ENCODE data around the gene CCDC149. TPM values are rescaled to one million over a fixed set of nuclear protein-coding genes. Genes with fewer than 3 reads are reported as not detected.
A peak's percentile ranks its signal among the peaks of the same experiment; 100 is the strongest.

Gene CCDC149
- total RNA-seq, 4 donors from 2014 or later, result 21.9 to 38.7 (median 34.0) TPM

DNA sequence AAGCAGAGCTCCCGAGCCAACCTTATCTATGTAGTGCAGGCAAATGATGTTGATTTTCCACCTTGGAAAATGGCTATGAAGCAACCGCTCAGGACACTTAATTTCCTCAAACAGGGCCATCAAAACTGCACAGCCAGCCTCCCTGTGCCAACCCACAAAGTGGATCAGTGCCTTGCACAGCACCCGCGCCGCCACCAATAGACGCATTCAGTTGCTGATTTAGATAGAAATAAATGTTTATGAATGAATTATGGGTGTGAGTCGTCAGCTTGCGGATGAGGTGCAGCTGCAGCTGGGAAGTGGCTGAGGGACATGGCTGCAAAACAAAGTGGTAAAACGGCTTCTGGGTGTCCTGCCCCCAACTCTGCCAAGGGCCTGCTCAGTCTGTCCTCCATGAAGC is 70.5 kb downstream of the CCDC149 start:
- 66% methylated on average over 4 of the region's 9 CpGs; no CpG with 5 or more reads in 1 of the 2 donors for WGBS, 2 donors (ENCODE audit: low coverage in 1 of 2)
- Histone ChIP-seq H3K27me3 (no peaks in the 10 kb centered on the region), H3K4me1 (peaks cover 0 to 44% (median 0%) of the 10 kb centered on the region in 3 donors), H3K27ac (peak overlapping the region in 3 of 4 donors; percentile 15 to 53 (median 42)), H3K36me3 (peaks cover 0 to 22% of the 10 kb centered on the region in 2 donors), H3K4me3 (no peak overlapping the region), H3K9me3 (no peaks in the 10 kb centered on the region)
- no peak for ATAC-seq
- TF ChIP-seq POLR2AphosphoS5 (IDR thresholded peaks at IDR 0.05) (no peak), POLR2A (IDR thresholded peaks at IDR 0.05) (no peak), EP300 (IDR thresholded peaks at IDR 0.05) (no peak), CTCF (IDR thresholded peaks at IDR 0.05) (no peak)

DNA sequence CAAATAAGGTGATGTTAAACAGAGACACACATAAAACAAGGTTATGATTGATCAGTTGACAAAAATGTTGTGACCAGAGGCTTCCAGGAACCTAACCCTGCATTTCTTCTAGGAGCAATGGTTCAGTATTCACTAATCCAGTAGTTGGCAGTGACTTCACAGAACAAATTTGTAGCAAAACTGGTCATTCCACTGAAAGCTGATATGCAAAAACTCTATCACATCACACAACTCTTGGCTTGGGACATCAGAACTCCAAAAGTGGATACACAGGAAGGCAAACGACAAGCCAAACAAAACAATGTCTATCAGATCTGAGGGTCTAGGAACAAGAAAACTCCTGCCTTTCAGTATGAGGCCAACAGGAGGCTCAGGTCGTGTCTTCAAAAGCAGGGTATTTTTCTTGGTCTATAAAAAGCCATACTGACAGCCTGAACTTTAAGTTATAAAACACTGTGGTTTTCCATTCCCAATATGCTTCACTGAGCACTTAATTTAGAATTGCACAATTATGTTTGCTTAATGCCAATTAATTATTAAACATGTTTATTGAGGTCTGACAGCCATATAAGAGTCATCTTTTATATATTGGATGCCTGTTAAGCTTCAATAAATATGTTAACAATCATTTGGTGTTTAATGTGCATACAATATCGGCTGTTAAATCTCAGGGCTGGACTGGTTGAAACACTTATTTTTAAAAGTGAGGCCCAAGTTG is 71.9 kb downstream of the CCDC149 start:
- WGBS, 2 donors (ENCODE audit: low coverage in 1 of 2), result 29 to 56% methylated on average over 3 of the region's 3 CpGs
- Histone ChIP-seq H3K4me1 (peaks cover 0 to 55% (median under 1%) of the 10 kb centered on the region in 3 donors), H3K27me3 (no peaks in the 10 kb centered on the region), H3K4me3 (no peak overlapping the region), H3K27ac (peak overlapping the region in 3 of 4 donors; percentile 3 to 53 (median 42)), H3K36me3 (peaks cover 0 to 21% of the 10 kb centered on the region in 2 donors), H3K9me3 (no peaks in the 10 kb centered on the region)
- TF ChIP-seq EP300 (IDR thresholded peaks at IDR 0.05), result no peak
- TF ChIP-seq POLR2AphosphoS5 (IDR thresholded peaks at IDR 0.05), result no peak
- no peak for TF ChIP-seq POLR2A (IDR thresholded peaks at IDR 0.05)
- TF ChIP-seq CTCF (IDR thresholded peaks at IDR 0.05), result peak in 1 of 4 experiments; percentile 13
- ATAC-seq, result no peak

GRCh38 chr4:24840362-24840761 is 72.5 kb downstream of the CCDC149 start:
- WGBS, 2 donors (ENCODE audit: low coverage in 1 of 2), result 57 to 88% methylated on average over 5 of the region's 5 CpGs
- Histone ChIP-seq H3K4me1 (peaks cover 0 to 62% (median 4%) of the 10 kb centered on the region in 3 donors), H3K27ac (peak overlapping the region in 1 of 4 donors; percentile 53), H3K4me3 (no peak overlapping the region), H3K9me3 (no peaks in the 10 kb centered on the region), H3K36me3 (peaks cover 0 to 21% of the 10 kb centered on the region in 2 donors), H3K27me3 (no peaks in the 10 kb centered on the region)
- ATAC-seq, result no peak
- TF ChIP-seq CTCF (IDR thresholded peaks at IDR 0.05), result no peak
- no peak for TF ChIP-seq POLR2AphosphoS5 (IDR thresholded peaks at IDR 0.05)
- TF ChIP-seq EP300 (IDR thresholded peaks at IDR 0.05), result no peak
- TF ChIP-seq POLR2A (IDR thresholded peaks at IDR 0.05), result no peak

- no peaks in the 10 kb centered on the region for H3K27me3 ChIP-seq
- 76 to 89% methylated on average over 3 to 4 of the region's 5 CpGs for WGBS, 2 donors (ENCODE audit: low coverage in 1 of 2)
- no peak for ATAC-seq
- no peak overlapping the region for H3K4me3 ChIP-seq
- H3K9me3 ChIP-seq, result no peaks in the 10 kb centered on the region
- peaks cover 0 to 33% of the 10 kb centered on the region in 2 donors for H3K36me3 ChIP-seq
- TF ChIP-seq EP300 (IDR thresholded peaks at IDR 0.05), result no peak
- TF ChIP-seq POLR2AphosphoS5 (IDR thresholded peaks at IDR 0.05), result no peak
- no peak for TF ChIP-seq CTCF (IDR thresholded peaks at IDR 0.05)
- no peak for TF ChIP-seq POLR2A (IDR thresholded peaks at IDR 0.05)
- H3K4me1 ChIP-seq, result peaks cover 0 to 57% (median 4%) of the 10 kb centered on the region in 3 donors
- H3K27ac ChIP-seq, result peak overlapping the region in 3 of 4 donors; percentile 19 to 49 (median 44)
Measured at GRCh38 chr4:24837781-24838180, 75.1 kb downstream of the CCDC149 start.

DNA sequence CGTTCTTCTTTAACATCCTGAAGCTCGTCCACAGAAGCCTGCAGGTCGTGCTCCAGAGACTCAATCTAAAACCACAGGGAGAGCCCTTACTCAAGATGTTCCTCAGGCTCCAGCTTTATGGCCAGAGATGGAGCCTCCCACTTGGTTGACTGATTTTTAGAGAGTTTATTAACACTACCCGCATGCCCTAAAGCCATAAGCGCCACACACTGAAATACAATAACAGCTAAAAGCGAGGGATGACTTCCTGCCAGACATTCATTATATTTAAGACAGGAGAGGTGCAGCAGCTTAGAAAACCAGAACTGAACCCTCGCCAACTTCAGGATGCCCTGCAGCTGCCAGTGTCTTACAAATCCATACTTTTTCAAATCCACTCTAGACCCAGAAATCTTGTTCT is 75.5 kb downstream of the CCDC149 start:
- peaks cover 0 to 53% (median 4%) of the 10 kb centered on the region in 3 donors for H3K4me1 ChIP-seq
- no peaks in the 10 kb centered on the region for H3K9me3 ChIP-seq
- no peak for ATAC-seq
- peaks cover 0 to 33% of the 10 kb centered on the region in 2 donors for H3K36me3 ChIP-seq
- peak overlapping the region in 3 of 4 donors; percentile 19 to 49 (median 44) for H3K27ac ChIP-seq
- H3K27me3 ChIP-seq, result no peaks in the 10 kb centered on the region
- 76 to 94% methylated on average over 5 to 7 of the region's 7 CpGs for WGBS, 2 donors (ENCODE audit: low coverage in 1 of 2)
- no peak for TF ChIP-seq POLR2AphosphoS5 (IDR thresholded peaks at IDR 0.05)
- TF ChIP-seq CTCF (IDR thresholded peaks at IDR 0.05), result no peak
- TF ChIP-seq POLR2A (IDR thresholded peaks at IDR 0.05), result no peak
- TF ChIP-seq EP300 (IDR thresholded peaks at IDR 0.05), result no peak
- H3K4me3 ChIP-seq, result no peak overlapping the region

Data from gastroesophageal sphincter (tissue), 4 donors.